ENCODE measurements around the gene MYO5B. TPM values are rescaled to one million over a fixed set of nuclear protein-coding genes. Genes with fewer than 3 reads are reported as not detected.

Gene MYO5B
- total RNA-seq, 2 experiments from 2014 or later = not detected

- CTCF ChIA-PET = no interaction called here
- Mint-ChIP-seq H3K9me3 (no peaks in the 10 kb centered on the region), H3K4me3 (no peak overlapping the region), H3K27me3 (peaks cover 7% of the 10 kb centered on the region), H3K4me1 (ENCODE audit: low read depth) (no peaks in the 10 kb centered on the region), H3K27ac (no peak overlapping the region), H3K36me3 (ENCODE audit: low read depth) (no peaks in the 10 kb centered on the region)
- no peaks in the 10 kb centered on the region for H3K27me3 ChIP-seq (ENCODE audit: control insufficient read depth in 1 of 2, insufficient read depth in 2 of 2, low read length in 2 of 2)
- no peak overlapping the region for H3K4me3 ChIP-seq (ENCODE audit: low read length)
- intact Hi-C loops (cut with DNase I, micrococcal nuclease) = no loop called here
- no peaks in the 10 kb centered on the region for H3K9me3 ChIP-seq (ENCODE audit: control insufficient read depth in 1 of 2, insufficient read depth in 1 of 2, low read length in 2 of 2)
- no peak overlapping the region for H3K27ac ChIP-seq (ENCODE audit: low read depth in 1 of 2, low read length in 2 of 2)
- no peak for TF ChIP-seq CTCF (IDR thresholded peaks at IDR 0.05)
- H3K36me3 ChIP-seq (ENCODE audit: insufficient read depth, low read length) = no peaks in the 10 kb centered on the region
- H3K4me1 ChIP-seq (ENCODE audit: insufficient read depth, low read length) = no peaks in the 10 kb centered on the region
- ATAC-seq (ENCODE audit: poor library complexity) (no peak), DNase-seq (no peak)
- POLR2A ChIA-PET = no interaction called here
These were observed 137.9 kb downstream of the MYO5B start for GRCh38 chr18:50057009-50057408.

GRCh38 chr18:50056185-50056584 lies 138.8 kb downstream of the MYO5B start:
- Histone ChIP-seq H3K36me3 (ENCODE audit: insufficient read depth, low read length) (no peaks in the 10 kb centered on the region), H3K9me3 (ENCODE audit: control insufficient read depth in 1 of 2, insufficient read depth in 1 of 2, low read length in 2 of 2) (no peaks in the 10 kb centered on the region), H3K27me3 (ENCODE audit: control insufficient read depth in 1 of 2, insufficient read depth in 2 of 2, low read length in 2 of 2) (no peaks in the 10 kb centered on the region), H3K4me3 (ENCODE audit: low read length) (no peak overlapping the region), H3K4me1 (ENCODE audit: insufficient read depth, low read length) (no peaks in the 10 kb centered on the region), H3K27ac (ENCODE audit: low read depth in 1 of 2, low read length in 2 of 2) (no peak overlapping the region)
- ChIA-PET CTCF (no interaction called here), POLR2A (no interaction called here)
- TF ChIP-seq CTCF (IDR thresholded peaks at IDR 0.05) = no peak
- H3K4me1 Mint-ChIP-seq (ENCODE audit: low read depth) = no peaks in the 10 kb centered on the region
- intact Hi-C loops (cut with DNase I, micrococcal nuclease) = no loop called here
- H3K27me3 Mint-ChIP-seq = peaks cover 7% of the 10 kb centered on the region
- DNase-seq (no peak), ATAC-seq (ENCODE audit: poor library complexity) (no peak)
- no peaks in the 10 kb centered on the region for H3K9me3 Mint-ChIP-seq
- no peak overlapping the region for H3K4me3 Mint-ChIP-seq
- no peak overlapping the region for H3K27ac Mint-ChIP-seq
- H3K36me3 Mint-ChIP-seq (ENCODE audit: low read depth) = no peaks in the 10 kb centered on the region

GRCh38 chr18:50055488-50055887 lies 139.5 kb downstream of the MYO5B start:
- POLR2A ChIA-PET = interaction anchor here (1.8 kb wide), 1 partner anchor 11 kb away, joined by 5 read pairs; no protein-coding TSS in a partner anchor
- no peak for DNase-seq
- H3K27ac Mint-ChIP-seq = no peak overlapping the region

More at GRCh38 chr18:50055488-50055887, 139.5 kb downstream of the MYO5B start:
- peaks cover 7% of the 10 kb centered on the region for H3K27me3 Mint-ChIP-seq
- no peaks in the 10 kb centered on the region for H3K9me3 Mint-ChIP-seq
- no peaks in the 10 kb centered on the region for H3K9me3 ChIP-seq (ENCODE audit: control insufficient read depth in 1 of 2, insufficient read depth in 1 of 2, low read length in 2 of 2)
- H3K4me1 ChIP-seq (ENCODE audit: insufficient read depth, low read length) = no peaks in the 10 kb centered on the region
- intact Hi-C loops (cut with DNase I, micrococcal nuclease) = no loop called here
- H3K27me3 ChIP-seq (ENCODE audit: control insufficient read depth in 1 of 2, insufficient read depth in 2 of 2, low read length in 2 of 2) = no peaks in the 10 kb centered on the region
- no peak overlapping the region for H3K27ac ChIP-seq (ENCODE audit: low read depth in 1 of 2, low read length in 2 of 2)
- H3K36me3 ChIP-seq (ENCODE audit: insufficient read depth, low read length) = no peaks in the 10 kb centered on the region
- H3K4me1 Mint-ChIP-seq (ENCODE audit: low read depth) = no peaks in the 10 kb centered on the region
- ATAC-seq (ENCODE audit: poor library complexity) = no peak
- no peaks in the 10 kb centered on the region for H3K36me3 Mint-ChIP-seq (ENCODE audit: low read depth)
- no peak overlapping the region for H3K4me3 Mint-ChIP-seq
- no peak for TF ChIP-seq CTCF (IDR thresholded peaks at IDR 0.05)
- CTCF ChIA-PET = no interaction called here
- no peak overlapping the region for H3K4me3 ChIP-seq (ENCODE audit: low read length)
